Measurements from ENCODE around the gene RARA.
"Not testable (repeated sequence)": the region's sequence is repeated elsewhere in the genome, so short reads cannot be mapped to it uniquely, and the experiment has no call there.

Gene RARA

DNA sequence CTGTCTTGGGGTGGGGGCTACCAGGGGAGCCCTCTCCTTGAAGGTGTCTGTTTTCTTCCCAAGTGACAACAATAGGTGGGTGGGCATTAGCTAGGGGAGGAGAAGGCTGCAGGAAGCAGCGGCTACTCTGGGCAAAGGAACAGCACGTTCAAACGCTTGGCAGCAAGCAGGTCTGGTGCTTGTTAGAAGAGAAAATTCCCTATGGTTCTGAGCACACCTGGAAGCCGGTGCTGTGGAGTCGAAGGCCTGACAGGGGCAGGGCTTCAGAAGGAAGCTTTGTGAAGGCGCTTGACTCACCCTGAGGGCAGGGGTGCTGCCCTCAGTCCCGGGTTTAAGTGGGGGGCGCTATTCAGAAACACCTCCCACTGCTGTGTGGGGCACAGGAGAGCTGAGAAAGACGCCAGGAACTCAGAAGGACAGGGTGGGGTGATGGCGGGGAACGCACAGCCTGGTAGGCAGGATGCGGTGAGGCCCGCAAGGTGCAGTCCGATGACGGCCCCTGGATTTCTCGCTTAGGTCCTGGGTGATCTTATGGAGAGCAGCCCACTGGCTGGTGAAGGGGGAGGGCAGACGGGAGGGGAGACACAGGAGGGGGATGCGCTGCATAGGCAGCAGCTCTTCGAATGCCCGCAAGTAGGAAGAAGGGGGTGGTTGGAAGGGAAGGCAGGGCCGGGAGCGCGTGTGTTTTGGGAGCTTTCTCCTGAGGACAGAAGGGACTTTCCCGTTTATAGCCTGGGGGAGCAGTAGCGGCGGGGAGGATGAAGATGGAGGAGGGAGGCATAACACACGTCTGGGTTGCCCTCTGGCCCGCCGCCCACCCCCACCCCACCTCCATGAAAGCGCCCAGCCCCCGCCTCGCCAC lies 52.3 kb downstream of the RARA start:
- no peak for DNase-seq

GRCh38 chr17:40361925-40362695 lies 53.1 kb downstream of the RARA start:
- no peak for DNase-seq

GRCh38 chr17:40362696-40363110 lies 53.7 kb downstream of the RARA start:
- DNase-seq = peak; percentile 92

DNA sequence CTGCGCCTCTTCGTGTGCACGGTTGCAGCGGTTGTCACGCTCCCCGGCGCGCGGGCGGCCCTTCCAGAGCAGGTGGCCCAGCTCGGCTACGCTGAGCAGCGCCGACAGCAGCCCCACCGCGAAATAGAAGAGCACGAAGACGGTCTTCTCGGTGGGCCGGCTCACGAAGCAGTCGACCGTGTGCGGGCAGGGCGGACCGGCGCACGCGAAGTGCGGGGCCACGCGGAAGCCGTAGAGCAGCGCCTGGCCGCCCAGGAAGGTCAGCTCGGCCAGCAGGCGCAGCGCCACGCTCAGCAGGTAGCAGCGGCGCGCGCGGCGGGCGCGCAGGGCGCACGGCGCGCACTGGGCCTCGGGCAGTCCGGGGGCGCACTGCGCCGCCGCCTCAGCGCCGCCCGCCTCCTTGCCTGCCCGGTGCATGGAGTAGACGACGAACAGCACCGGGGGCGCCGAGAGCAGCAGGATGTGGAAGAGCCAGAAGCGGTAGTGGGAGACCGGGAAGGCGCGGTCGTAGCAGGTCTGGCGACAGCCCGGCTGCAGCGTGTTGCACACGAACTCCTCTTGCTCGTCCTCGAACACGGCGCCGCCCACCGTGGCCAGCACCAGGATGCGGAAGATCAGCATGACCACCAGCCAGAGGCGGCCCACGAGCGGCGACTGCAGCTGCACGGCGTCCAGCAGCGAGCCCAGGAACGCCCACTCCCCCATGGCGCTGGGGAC lies 54.3 kb downstream of the RARA start:
- DNase-seq = peak; percentile 35

- no peak for DNase-seq
Measured at GRCh38 chr17:40364121-40364861, 55.3 kb downstream of the RARA start, which contains the start of gene GJD3. Gene GJD3, minus strand, starts transcription at chr17:40364737. Its CDS starts 922 bp downstream, at chr17:40363815.

DNA sequence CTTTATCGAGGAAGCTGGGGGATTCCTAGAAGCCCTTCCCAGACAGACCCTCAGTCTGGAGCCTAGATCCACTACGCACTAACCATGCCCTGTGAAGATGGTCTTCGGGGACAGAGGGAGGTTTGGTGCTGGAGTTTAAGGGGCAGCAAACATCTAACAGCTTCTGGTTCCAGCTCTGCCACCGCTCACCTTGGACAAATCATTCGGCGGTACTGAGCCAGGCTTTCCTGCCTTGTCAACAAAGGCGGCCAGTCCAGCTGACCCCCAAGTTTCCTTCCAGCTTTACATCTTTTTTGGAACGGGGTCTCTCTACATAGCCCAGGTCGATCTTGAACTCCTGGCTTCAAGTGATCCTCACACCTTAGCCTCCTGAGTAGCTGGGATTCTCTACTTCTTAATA lies 55.9 kb downstream of the RARA start:
- no peak for DNase-seq

- no peak for DNase-seq
Measured at GRCh38 chr17:40366076-40366860, 57.3 kb downstream of the RARA start.

DNA sequence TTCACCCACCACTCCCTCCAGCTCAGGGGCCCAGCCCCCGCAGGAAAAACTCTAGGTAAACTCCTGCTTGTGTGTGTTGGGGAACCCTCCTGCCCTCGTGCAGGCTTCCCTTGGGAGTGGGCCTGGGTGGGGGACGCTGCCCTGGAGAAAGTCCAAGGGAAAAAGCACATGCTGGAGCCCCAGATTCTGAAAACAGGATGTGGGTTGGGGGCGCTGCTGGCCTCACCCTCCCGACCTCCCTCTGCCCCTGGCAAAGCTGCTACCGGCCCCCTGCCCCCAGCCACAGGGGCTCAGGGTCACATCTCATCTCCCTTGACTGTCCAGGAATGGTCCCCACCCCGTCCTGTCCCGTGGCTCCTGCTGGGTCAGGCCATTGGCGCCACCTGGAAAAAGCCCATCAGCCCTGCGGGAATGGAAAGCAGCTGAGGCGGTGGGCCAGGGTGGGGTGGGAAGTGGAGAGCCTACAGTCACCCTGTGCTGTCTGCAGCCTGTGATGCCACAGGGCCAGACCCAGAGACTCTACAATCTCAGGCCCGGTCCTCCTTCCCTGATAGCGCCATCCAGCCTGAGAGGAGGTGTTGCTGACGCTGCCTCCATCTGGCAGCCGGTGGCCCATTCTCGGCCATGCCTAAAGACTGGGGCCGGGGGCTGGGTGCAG lies 58.0 kb downstream of the RARA start:
- no peak for DNase-seq

DNA sequence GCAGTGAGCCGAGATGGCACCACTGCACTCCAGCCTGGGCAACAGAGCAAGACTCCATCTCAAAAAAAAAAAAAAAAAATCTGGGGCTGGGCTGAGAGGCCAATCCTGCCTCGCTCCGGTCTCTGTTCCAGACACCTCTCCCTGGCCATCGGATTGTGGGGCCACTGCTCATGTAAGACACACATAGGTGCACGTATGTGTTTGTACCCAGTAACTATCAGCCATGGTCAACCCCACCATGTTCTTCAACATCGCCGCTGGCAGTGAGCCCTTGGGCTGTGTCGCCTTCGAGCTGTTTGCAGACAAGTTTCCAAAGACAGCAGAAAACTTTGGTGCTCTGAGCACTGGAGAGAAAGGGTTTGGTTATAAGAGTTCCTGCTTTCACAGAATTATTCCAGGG lies 58.7 kb downstream of the RARA start:
- not testable (repeated sequence) for DNase-seq

- no peak for DNase-seq
Measured at GRCh38 chr17:40369923-40370322, 60.9 kb downstream of the RARA start.

DNA sequence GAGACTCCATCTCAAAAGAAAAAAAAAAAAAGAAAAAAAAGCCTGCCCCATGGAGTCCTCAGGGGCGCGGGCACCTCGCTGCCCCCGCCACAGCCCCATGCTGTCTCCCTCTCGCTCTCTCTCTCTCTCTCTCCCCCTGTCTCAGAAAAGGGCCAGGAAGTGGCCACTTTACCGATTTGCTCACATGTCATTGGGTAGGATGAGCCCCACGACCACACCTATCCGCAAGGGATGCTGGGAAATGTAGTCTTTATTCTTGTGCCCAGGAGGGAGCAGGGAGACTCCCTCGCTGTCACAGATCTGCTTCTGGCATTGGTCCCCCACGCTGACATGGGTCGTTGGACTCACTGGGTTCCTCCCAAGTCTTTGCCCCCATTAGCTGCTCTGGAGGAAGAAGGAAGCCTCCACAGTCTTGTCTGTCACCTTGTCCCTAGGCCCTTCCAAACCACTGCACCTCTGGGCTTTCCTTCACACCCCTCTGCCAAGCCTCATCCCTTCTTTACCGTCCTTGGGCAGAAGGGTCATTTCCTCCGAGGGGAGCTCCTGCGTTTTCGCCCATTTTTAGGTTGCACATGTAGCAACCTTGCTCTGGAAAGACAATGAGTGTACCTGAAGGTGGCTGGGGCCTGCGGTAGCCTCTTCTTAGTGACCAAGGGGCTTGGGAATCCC lies 62.4 kb downstream of the RARA start:
- peak; percentile 64 for DNase-seq

GRCh38 chr17:40372031-40372430 lies 63.1 kb downstream of the RARA start:
- DNase-seq = no peak

DNA sequence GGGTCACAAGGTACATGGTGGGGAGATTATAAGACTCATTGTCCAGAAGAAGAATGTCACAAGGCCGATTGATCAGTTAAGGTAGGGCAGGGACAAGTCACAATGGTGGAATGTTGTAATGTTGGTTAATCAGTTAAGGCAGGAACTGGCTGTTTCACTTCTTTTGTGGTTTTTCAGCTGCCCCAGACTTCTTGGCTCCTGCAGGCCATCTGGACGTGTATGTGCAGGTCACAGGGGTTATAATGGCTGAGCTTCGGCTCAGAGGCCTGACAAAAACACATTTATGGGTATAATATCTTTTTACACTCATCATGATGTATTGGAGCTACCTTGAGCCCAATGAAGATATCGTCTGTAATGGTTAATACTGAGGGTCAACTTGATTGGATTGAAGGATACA lies 63.7 kb downstream of the RARA start:
- DNase-seq = not testable (repeated sequence)

DNA sequence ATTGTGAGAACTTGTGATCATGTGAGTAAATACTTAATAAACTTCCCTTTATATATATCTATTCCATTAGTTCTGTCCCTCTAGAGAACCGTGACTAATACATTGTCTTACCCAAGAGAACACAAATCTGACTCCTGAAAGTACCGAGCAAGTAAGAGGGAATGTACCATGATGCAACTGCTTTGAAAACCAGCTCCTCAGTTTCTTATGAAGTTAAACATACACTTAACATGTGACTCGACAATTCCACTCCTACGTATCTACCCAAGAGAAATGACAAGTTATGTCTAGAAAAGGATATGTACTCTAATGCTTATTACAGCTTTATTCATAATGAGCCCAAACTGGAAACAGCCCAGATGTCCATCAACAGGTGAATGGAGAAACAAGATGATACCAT lies 64.3 kb downstream of the RARA start:
- DNase-seq = peak; percentile 11

DNA sequence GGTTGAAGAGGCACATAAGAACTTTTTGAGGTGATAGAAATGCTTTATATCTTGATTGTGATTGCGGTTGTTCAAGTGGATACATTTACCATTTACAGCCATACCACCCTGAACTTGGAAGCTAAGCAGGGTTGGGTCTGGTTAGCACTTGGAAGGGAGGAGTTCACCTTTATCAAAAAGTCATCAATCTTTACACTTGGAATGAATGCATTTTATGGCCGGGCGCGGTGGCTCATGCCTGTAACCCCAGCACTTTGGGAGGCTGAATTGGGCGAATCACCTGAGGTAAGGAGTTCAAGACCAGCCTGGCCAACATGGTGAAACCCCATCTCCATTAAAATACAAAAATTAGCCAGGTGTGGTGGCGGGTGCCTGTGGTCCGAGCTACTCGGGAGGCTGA lies 65.0 kb downstream of the RARA start:
- no peak for DNase-seq

DNA sequence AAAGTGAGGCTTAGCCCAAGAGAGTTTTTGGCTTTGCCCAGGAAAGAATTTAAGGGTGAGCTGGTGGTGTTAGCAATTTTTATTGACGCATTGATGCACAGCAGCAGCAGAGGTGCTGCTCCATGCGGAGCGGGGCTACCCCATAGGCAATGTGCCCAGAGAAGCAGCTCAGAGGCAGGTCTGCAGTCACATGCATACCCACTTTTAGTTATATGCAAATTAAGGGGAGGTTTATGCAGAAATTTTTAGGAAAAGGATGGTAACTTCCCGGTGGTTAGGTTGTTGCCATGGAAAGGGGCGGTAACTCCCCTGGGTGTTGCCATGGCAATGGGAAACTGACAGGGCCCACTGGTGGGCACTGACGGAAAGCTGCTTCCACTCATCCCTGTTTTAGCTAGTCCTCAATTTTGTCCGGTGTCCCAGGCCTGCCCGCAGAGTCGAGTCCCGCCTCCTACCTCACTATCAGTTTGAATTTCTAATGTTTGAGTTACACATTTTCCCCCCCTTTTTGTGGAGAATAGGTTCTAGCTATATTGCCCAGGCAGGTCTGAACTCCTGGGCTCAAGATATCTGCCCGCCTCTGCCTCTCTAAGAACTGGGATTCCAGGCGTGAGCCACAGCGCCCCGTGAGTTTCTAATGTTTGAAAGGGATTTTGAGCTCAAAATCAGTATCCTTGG lies 66.0 kb downstream of the RARA start:
- DNase-seq = no peak

- DNase-seq = not testable (repeated sequence)
Measured at GRCh38 chr17:40375786-40376185, 66.8 kb downstream of the RARA start.

DNA sequence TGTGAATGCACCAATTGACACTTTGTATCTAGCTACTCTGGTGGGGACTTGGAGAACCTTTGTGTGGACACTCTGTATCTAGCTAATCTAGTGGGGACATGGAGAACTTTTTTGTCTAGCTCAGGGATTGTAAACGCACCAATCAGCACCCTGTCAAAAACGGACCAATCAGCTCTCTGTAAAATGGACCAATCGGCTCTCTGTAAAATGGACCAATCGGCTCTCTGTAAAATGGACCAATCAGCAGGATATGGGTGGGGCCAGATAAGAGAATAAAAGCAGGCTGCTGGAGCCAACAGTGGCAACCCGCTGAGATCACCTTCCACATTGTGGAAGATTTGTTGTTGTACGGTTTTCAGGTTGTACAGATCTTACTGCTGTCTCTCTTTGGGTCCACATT lies 67.6 kb downstream of the RARA start:
- peak; percentile 22 for DNase-seq

GRCh38 chr17:40377832-40378231 lies 68.9 kb downstream of the RARA start:
- no peak for DNase-seq

DNA sequence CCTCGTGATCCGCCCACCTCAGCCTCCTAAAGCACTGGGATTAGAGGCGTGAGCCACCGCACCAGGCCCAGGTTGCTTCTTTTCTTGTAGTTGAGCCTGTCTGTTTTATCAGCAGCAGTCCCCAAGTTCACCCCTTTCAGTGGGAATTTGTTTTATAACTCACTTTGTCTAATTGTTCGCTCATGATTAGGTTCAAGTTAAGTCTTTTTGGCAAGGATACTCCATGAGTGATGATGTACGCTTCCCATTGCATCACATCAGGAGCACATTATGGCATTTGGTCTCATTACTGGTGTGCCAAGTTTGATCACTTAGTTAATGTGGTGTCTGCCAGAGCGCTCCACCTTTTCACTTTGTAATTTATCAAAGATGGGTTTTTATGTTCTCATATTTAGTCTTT lies 70.0 kb downstream of the RARA start:
- no peak for DNase-seq

Measured in activated CD4-positive, alpha-beta T cell treated with anti-CD3 and anti-CD28 coated beads, Interleukin-2, Interleukin-6, amounts not matched to agents 100 ng/mL and 50 ng/mL, durations not matched to agents 16 hours and 8 hours (primary cell).